ENCODE results near the gene COPA.

DNA sequence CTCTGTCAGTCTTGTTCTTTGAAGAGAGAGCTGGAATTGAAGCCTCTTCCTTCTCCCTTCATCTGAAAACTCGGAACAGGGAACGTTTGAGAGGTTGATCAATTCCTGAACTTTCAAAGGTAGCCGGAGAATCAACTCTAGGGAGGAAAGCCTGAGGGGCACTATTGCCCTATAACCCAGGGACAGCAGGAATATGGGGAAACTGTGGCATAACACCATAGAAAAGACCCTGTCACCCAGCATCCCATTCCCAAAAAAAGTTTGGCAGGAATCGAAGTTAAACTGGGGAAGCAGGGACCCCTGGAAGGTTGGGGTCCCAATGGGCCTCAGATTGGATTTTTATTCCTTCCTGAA is 18.7 kb upstream of the COPA start:
- TF ChIP-seq, protein P1, sequence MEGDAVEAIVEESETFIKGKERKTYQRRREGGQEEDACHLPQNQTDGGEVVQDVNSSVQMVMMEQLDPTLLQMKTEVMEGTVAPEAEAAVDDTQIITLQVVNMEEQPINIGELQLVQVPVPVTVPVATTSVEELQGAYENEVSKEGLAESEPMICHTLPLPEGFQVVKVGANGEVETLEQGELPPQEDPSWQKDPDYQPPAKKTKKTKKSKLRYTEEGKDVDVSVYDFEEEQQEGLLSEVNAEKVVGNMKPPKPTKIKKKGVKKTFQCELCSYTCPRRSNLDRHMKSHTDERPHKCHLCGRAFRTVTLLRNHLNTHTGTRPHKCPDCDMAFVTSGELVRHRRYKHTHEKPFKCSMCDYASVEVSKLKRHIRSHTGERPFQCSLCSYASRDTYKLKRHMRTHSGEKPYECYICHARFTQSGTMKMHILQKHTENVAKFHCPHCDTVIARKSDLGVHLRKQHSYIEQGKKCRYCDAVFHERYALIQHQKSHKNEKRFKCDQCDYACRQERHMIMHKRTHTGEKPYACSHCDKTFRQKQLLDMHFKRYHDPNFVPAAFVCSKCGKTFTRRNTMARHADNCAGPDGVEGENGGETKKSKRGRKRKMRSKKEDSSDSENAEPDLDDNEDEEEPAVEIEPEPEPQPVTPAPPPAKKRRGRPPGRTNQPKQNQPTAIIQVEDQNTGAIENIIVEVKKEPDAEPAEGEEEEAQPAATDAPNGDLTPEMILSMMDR (IDR thresholded peaks at IDR 0.05; ENCODE audit: low read length) = no peak
- no peak for TF ChIP-seq EZH2 (optimal IDR thresholded peaks at IDR 0.05; ENCODE audit: low read depth, low read length)
- no peak for TF ChIP-seq EZH2phosphoT487 (IDR thresholded peaks at IDR 0.05; ENCODE audit: low read length)

All from MM.1S (cell line).